Measurements from ENCODE around the gene DYNC2I2.
"Not testable (repeated sequence)": the region's sequence is repeated elsewhere in the genome, so short reads cannot be mapped to it uniquely, and the experiment has no call there.

DYNC2I2 gene

GRCh38 chr9:128611600-128612394, 44.9 kb downstream of the DYNC2I2 start:
- DNase-seq: no peak

- DNase-seq: no peak
These were observed 45.8 kb downstream of the DYNC2I2 start for GRCh38 chr9:128610897-128611296.

GRCh38 chr9:128607642-128608350, 48.9 kb downstream of the DYNC2I2 start:
- DNase-seq: no peak

- no peak for DNase-seq
These were observed 53.0 kb downstream of the DYNC2I2 start for GRCh38 chr9:128603697-128604096.

- no peak for DNase-seq
These were observed 56.5 kb downstream of the DYNC2I2 start for GRCh38 chr9:128600099-128600498.

- no peak for DNase-seq
These were observed 61.2 kb downstream of the DYNC2I2 start for GRCh38 chr9:128595471-128595870.

GRCh38 chr9:128593856-128594255, 62.8 kb downstream of the DYNC2I2 start:
- DNase-seq: no peak

- no peak for DNase-seq
These were observed 63.6 kb downstream of the DYNC2I2 start for GRCh38 chr9:128593039-128593438.

- DNase-seq: no peak
These were observed 67.9 kb downstream of the DYNC2I2 start for GRCh38 chr9:128588581-128589233.

- peak; percentile 55 for DNase-seq
These were observed 69.2 kb downstream of the DYNC2I2 start for GRCh38 chr9:128587453-128587852.

- not testable (repeated sequence) for DNase-seq
These were observed 69.7 kb downstream of the DYNC2I2 start for GRCh38 chr9:128586934-128587333.

GRCh38 chr9:128585155-128585554, 71.5 kb downstream of the DYNC2I2 start:
- not testable (repeated sequence) for DNase-seq
